PC-9 (cell line): ENCODE results near the gene GUCY2D. TPM values are rescaled to one million over a fixed set of nuclear protein-coding genes. Genes with fewer than 3 reads are reported as not detected.

Experiments used
- BruUV-seq: library from RNA; stranded (reverse); fragments of 400-500 nt; replicated peaks from 2 replicates; lab custom pipeline; 2021; lab: Mats Ljungman, UMichigan
- CTCF ChIA-PET: fragments of 300-600 bp; sonication (Branson Sonifier 250); formaldehyde crosslinking; loops from one replicate; lab custom pipeline; 2022; ENCODE audit warnings: antibody characterized with exemption; lab: Charles Lee
- POLR2A ChIA-PET: fragments of 300-600 bp; sonication (Branson Sonifier 250); formaldehyde crosslinking; loops from one replicate; lab custom pipeline; 2022; ENCODE audit warnings: antibody characterized with exemption; ENCODE audit not compliant: unreplicated experiment; lab: Charles Lee
- DNase-seq, 2 experiments: peaks; one replicate each; pipeline versions ENCODE4 v3.0.0 to v3.0.0-alpha.2; 2015 to 2022; ENCODE audit warnings: mixed read lengths in 1 of 2
- H2AFZ ChIP-seq: fragments of 200-600 bp; sonication (generic); 2 replicates; pipeline ENCODE4 v1.8.1; 2017; ENCODE audit warnings: antibody characterized with exemption
- H3F3A ChIP-seq: fragments of 200-600 bp; sonication (generic); 2 replicates; pipeline ENCODE4 v1.8.1; 2017; ENCODE audit warnings: antibody characterized with exemption, mild to moderate bottlenecking, low read depth; ENCODE audit not compliant: insufficient read depth
- H3K27ac ChIP-seq: fragments of 200-600 bp; sonication (generic); 2 replicates; pipeline ENCODE4 v1.6.1; 2016; ENCODE audit warnings: mixed run types
- H3K27me3 ChIP-seq: fragments of 200-600 bp; sonication (generic); 2 replicates; pipeline ENCODE4 v1.6.1; 2016; ENCODE audit warnings: low read depth, mixed run types; ENCODE audit not compliant: insufficient read depth
- H3K36me3 ChIP-seq: fragments of 200-600 bp; sonication (generic); 2 replicates; pipeline ENCODE4 v1.6.1; 2016; ENCODE audit warnings: low read depth, mixed run types
- H3K4me1 ChIP-seq: fragments of 200-600 bp; sonication (generic); replicated peaks from 2 replicates; pipeline ENCODE4 v1.6.1; 2016; ENCODE audit warnings: mixed run types; ENCODE audit not compliant: insufficient read depth
- H3K4me2 ChIP-seq: fragments of 200-600 bp; sonication (generic); 2 replicates; pipeline ENCODE4 v1.6.1; 2017; ENCODE audit warnings: mixed run types
- H3K4me3 ChIP-seq: fragments of 200-600 bp; sonication (generic); 2 replicates; pipeline ENCODE4 v1.6.1; 2016; ENCODE audit warnings: mixed run types
- H3K79me2 ChIP-seq: fragments of 200-600 bp; sonication (generic); 2 replicates; pipeline ENCODE4 v1.6.1; 2017; ENCODE audit warnings: low read depth, mixed run types
- H3K9me2 ChIP-seq: fragments of 200-600 bp; sonication (generic); 2 replicates; pipeline ENCODE4 v1.8.1; 2017; ENCODE audit warnings: mild to moderate bottlenecking; ENCODE audit not compliant: insufficient read depth
- H3K9me3 ChIP-seq: fragments of 200-600 bp; sonication (generic); 2 replicates; pipeline ENCODE4 v1.8.1; 2016; ENCODE audit warnings: low read depth; ENCODE audit not compliant: insufficient read depth
- H4K20me1 ChIP-seq: fragments of 200-600 bp; sonication (generic); 2 replicates; pipeline ENCODE4 v1.8.1; 2017; ENCODE audit not compliant: insufficient read depth
- EZH2 ChIP-seq: fragments of 200-600 bp; sonication (generic); IDR thresholded peaks from 2 replicates; pipeline ENCODE4 v1.8.0; 2017; ENCODE audit warnings: antibody characterized with exemption, low read depth
- intact Hi-C: fragments of 100-400 bp; cut with micrococcal nuclease; formaldehyde crosslinking; loops from one replicate; pipeline ENCODE4 v1.10.0; 2022; ENCODE audit not compliant: unreplicated experiment
- total RNA-seq: library from RNA; stranded (reverse); gene quantifications from 2 replicates; pipeline ENCODE4 v1.2.3, GENCODE V29; 2021
- TF ChIP-seq, protein P1 (sequence below): fragments of 200-600 bp; sonication (generic); conservative IDR thresholded peaks from 2 replicates; pipeline ENCODE4 v1.6.1; 2017; ENCODE audit warnings: mixed run types, antibody characterized with exemption, mild to moderate bottlenecking, moderate library complexity

GUCY2D gene
- total RNA-seq, 1 experiment from 2014 or later: 0.79 TPM

DNA sequence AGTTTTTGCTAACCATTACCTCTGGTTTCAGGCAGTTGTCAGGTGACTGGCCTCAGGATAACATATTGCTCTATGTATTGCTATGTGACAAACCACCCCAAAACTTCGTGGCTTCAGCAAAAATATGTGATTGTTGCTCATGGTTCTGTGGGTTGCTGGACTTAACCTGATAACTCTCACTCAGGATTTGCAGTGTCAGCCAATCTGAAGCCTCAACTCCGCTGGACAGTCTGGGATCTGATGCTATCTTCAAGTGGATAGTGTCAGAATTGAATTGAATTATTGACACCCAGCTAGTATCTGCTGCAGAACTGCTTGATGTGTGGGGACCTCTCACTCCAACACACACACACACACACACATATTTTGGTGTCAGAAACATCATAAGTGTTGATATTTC, 34.7 kb upstream of the GUCY2D start:
- CTCF ChIA-PET: no interaction called here

DNA sequence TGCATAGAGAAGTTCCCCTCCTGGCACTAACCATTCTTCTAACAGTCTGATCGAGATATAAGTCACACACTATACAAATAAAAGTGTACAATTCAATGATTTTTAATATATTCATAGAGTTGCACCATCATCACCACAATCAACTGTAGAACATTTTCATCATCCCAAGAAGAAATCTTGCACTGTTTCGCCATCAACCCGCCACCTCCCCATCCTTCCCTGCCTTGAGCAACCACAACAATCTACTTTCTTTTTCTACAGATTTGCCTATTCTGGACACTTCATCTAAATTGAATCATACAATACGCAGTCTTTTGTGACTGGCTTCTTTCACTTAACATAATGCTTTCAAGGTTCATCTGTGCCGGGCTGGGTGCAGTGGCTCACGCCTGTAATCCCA, 33.0 kb upstream of the GUCY2D start:
- Histone ChIP-seq H3K9me3 (no peaks in the 10 kb centered on the region), H3K36me3 (no peaks in the 10 kb centered on the region), H3K4me2 (no peak overlapping the region), H3K4me3 (no peak overlapping the region), H4K20me1 (no peaks in the 10 kb centered on the region), H3K4me1 (no peaks in the 10 kb centered on the region), H3K27ac (no peak overlapping the region), H3K27me3 (no peaks in the 10 kb centered on the region), H3K9me2 (no peaks in the 10 kb centered on the region), H2AFZ (no peak overlapping the region), H3K79me2 (no peaks in the 10 kb centered on the region), H3F3A (no peaks in the 10 kb centered on the region)
- intact Hi-C loops: no loop called here
- DNase-seq: no peak
- no TSS peak for BruUV-seq
- CTCF ChIA-PET: interaction anchor here (0.6 to 0.7 kb wide), 2 partner anchors 21 to 64 kb away, joined by 6 to 16 read pairs; no protein-coding TSS in a partner anchor
- TF ChIP-seq EZH2: no peak
- TF ChIP-seq, protein P1, sequence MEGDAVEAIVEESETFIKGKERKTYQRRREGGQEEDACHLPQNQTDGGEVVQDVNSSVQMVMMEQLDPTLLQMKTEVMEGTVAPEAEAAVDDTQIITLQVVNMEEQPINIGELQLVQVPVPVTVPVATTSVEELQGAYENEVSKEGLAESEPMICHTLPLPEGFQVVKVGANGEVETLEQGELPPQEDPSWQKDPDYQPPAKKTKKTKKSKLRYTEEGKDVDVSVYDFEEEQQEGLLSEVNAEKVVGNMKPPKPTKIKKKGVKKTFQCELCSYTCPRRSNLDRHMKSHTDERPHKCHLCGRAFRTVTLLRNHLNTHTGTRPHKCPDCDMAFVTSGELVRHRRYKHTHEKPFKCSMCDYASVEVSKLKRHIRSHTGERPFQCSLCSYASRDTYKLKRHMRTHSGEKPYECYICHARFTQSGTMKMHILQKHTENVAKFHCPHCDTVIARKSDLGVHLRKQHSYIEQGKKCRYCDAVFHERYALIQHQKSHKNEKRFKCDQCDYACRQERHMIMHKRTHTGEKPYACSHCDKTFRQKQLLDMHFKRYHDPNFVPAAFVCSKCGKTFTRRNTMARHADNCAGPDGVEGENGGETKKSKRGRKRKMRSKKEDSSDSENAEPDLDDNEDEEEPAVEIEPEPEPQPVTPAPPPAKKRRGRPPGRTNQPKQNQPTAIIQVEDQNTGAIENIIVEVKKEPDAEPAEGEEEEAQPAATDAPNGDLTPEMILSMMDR: no peak
- POLR2A ChIA-PET: no interaction called here

More for the DNA sequence above, 34.7 kb upstream of the GUCY2D start:
- Histone ChIP-seq H3K9me2 (no peaks in the 10 kb centered on the region), H2AFZ (no peak overlapping the region), H3K4me1 (no peaks in the 10 kb centered on the region), H4K20me1 (no peaks in the 10 kb centered on the region), H3K27me3 (no peaks in the 10 kb centered on the region), H3K36me3 (no peaks in the 10 kb centered on the region), H3K79me2 (no peaks in the 10 kb centered on the region), H3K4me3 (no peak overlapping the region), H3F3A (no peaks in the 10 kb centered on the region), H3K27ac (no peak overlapping the region), H3K9me3 (no peaks in the 10 kb centered on the region), H3K4me2 (no peak overlapping the region)
- no peak for DNase-seq
- POLR2A ChIA-PET: no interaction called here
- intact Hi-C loops: no loop called here
- TF ChIP-seq, protein P1: no peak
- TF ChIP-seq EZH2: no peak
- no TSS peak for BruUV-seq

DNA sequence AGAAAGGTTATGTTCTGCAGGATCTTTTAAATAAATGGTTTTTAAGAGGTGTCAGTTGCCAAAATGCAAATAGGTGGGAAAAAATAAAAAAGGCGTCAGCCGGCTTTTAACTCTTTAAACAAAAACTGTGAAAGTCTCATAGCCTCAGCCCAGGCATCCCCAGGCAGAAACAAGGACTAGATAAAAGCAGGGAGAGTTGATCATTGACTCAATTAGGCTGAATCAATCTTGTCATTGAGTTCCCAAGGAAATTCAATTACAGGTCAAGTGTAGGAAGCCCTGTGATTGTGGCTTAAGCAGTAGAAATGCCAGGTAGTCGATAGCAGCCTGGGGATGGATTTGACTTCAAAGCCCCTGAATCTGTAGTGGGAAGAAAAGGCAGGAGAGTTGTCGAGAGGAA, 30.8 kb upstream of the GUCY2D start:
- POLR2A ChIA-PET: interaction anchor here (0.5 kb wide), 1 partner anchor 60 kb away, joined by 5 read pairs; no protein-coding TSS in a partner anchor
- Histone ChIP-seq H3F3A (no peaks in the 10 kb centered on the region), H3K9me2 (no peaks in the 10 kb centered on the region), H3K27ac (no peak overlapping the region), H4K20me1 (no peaks in the 10 kb centered on the region), H3K36me3 (no peaks in the 10 kb centered on the region), H2AFZ (no peak overlapping the region), H3K79me2 (no peaks in the 10 kb centered on the region), H3K4me1 (no peaks in the 10 kb centered on the region), H3K27me3 (no peaks in the 10 kb centered on the region), H3K9me3 (no peaks in the 10 kb centered on the region), H3K4me2 (no peak overlapping the region), H3K4me3 (no peak overlapping the region)
- CTCF ChIA-PET: no interaction called here
- intact Hi-C loops: no loop called here
- TF ChIP-seq, protein P1: no peak
- TF ChIP-seq EZH2: no peak
- BruUV-seq: no TSS peak
- no peak for DNase-seq
